Panc1 (cell line): ENCODE results near the gene PPP1R14C. TPM values are rescaled to one million over a fixed set of nuclear protein-coding genes. Genes with fewer than 3 reads are reported as not detected.

Source experiments
- ATAC-seq: fragments of 200-7000 bp; cut with Tn5 transposase; 2 replicates; pipeline ENCODE4 v1.9.1; 2020; ENCODE audit warnings: mild to moderate bottlenecking, moderate library complexity
- BruUV-seq: library from RNA; stranded (reverse); fragments of 400-500 nt; replicated peaks from 2 replicates; lab custom pipeline; 2021; lab: Mats Ljungman, UMichigan
- CTCF ChIA-PET: fragments of 300-600 bp; sonication (Branson Sonifier 250); formaldehyde crosslinking; loops from one replicate; lab custom pipeline; 2022; ENCODE audit warnings: antibody characterized with exemption; lab: Charles Lee
- POLR2A ChIA-PET: fragments of 300-600 bp; sonication (Branson Sonifier 250); formaldehyde crosslinking; loops from one replicate; lab custom pipeline; 2022; ENCODE audit warnings: antibody characterized with exemption; lab: Charles Lee
- DNase-seq: peaks from one replicate; pipeline ENCODE4 v3.0.0-alpha.2; 2010; ENCODE audit warnings: low read depth, low spot score
- H3K27ac ChIP-seq: 2 replicates; pipeline ENCODE4 v1.5.1; 2011; ENCODE audit warnings: mild to moderate bottlenecking, low read length, inconsistent platforms
- H3K27me3 ChIP-seq: fragments of 200-500 bp; sonication (Bioruptor generic); 2 replicates; pipeline ENCODE4 v1.6.0; 2014; ENCODE audit warnings: low read length, inconsistent platforms; ENCODE audit not compliant: control insufficient read depth, insufficient read depth
- H3K36me3 ChIP-seq: fragments of 200-500 bp; sonication (Bioruptor generic); 2 replicates; pipeline ENCODE4 v1.5.1; 2014; ENCODE audit warnings: inconsistent platforms, mild to moderate bottlenecking, low read length, moderate library complexity; ENCODE audit not compliant: control insufficient read depth, insufficient read depth
- H3K4me1 ChIP-seq: 2 replicates; pipeline ENCODE4 v1.5.1; 2011; ENCODE audit warnings: inconsistent platforms, mild to moderate bottlenecking, low read length, moderate library complexity; ENCODE audit not compliant: control insufficient read depth, insufficient read depth
- H3K4me3 ChIP-seq, 2 experiments: 2 replicates each; pipeline ENCODE4 v1.5.1; 2011 to 2012; ENCODE audit warnings: low read depth in 2 of 2, low read length in 2 of 2, mild to moderate bottlenecking in 2 of 2, inconsistent platforms in 1 of 2, moderate library complexity in 1 of 2
- H3K9me3 ChIP-seq: fragments of 200-500 bp; sonication (Bioruptor generic); 2 replicates; pipeline ENCODE4 v1.5.1; 2014; ENCODE audit warnings: low read depth, mild to moderate bottlenecking, inconsistent platforms, low read length, moderate library complexity; ENCODE audit not compliant: control insufficient read depth, insufficient read depth
- CTCF ChIP-seq: fragments of 450-650 bp; IDR thresholded peaks from 2 replicates; pipeline ENCODE4 v1.5.1; 2017; ENCODE audit warnings: mild to moderate bottlenecking
- POLR2AphosphoS5 ChIP-seq: IDR thresholded peaks from 2 replicates; pipeline ENCODE4 v1.6.1; 2012; ENCODE audit warnings: mild to moderate bottlenecking, low read depth, low read length, moderate library complexity
- REST ChIP-seq, 2 experiments: IDR thresholded peaks; 2 replicates each; pipeline ENCODE4 v1.6.1; 2011 to 2012; ENCODE audit warnings: low read depth in 2 of 2, control low read depth in 1 of 2, low read length in 1 of 2, mild to moderate bottlenecking in 1 of 2, moderate library complexity in 1 of 2; ENCODE audit not compliant: insufficient read depth in 1 of 2
- SIN3A ChIP-seq: IDR thresholded peaks from 2 replicates; pipeline ENCODE4 v1.6.1; 2012; ENCODE audit warnings: low read depth, mild to moderate bottlenecking, low read length, moderate library complexity, borderline replicate concordance; ENCODE audit not compliant: insufficient read depth
- TCF7L2 ChIP-seq: IDR thresholded peaks from 2 replicates; pipeline ENCODE4 v1.6.1; 2011; ENCODE audit warnings: mild to moderate bottlenecking, low read depth, low read length, inconsistent platforms
- in situ Hi-C: cut with HindIII; loops from 2 replicates; pipeline ENCODE4 v1.10.0; 2016; ENCODE audit warnings: low sequenced_read_pairs, low pct_unique_long_range_greater_than_20kb
- intact Hi-C: fragments of 100-400 bp; cut with micrococcal nuclease; formaldehyde crosslinking; loops from one replicate; pipeline ENCODE4 v1.10.0; 2022; ENCODE audit not compliant: unreplicated experiment
- total RNA-seq: library from RNA; stranded (reverse); gene quantifications from one replicate; pipeline ENCODE4 v1.2.1, GENCODE V29; 2021; ENCODE audit not compliant: unreplicated experiment

Gene PPP1R14C
- total RNA-seq, 1 experiment from 2014 or later: not detected

- TF ChIP-seq CTCF (no peak), POLR2AphosphoS5 (no peak)
- Histone ChIP-seq H3K36me3 (no peaks in the 10 kb centered on the region), H3K27ac (no peak overlapping the region), H3K27me3 (peaks cover 20% of the 10 kb centered on the region), H3K4me1 (no peaks in the 10 kb centered on the region), H3K4me3 (no peak overlapping the region), H3K9me3 (no peaks in the 10 kb centered on the region)
- intact Hi-C loops: no loop called here
- in situ Hi-C loops: no loop called here
- ATAC-seq (no peak), DNase-seq (no peak)
- no TSS peak for BruUV-seq
- CTCF ChIA-PET: no interaction called here
- POLR2A ChIA-PET: no interaction called here
Observed at GRCh38 chr6:150230164-150230561, 87.3 kb downstream of the PPP1R14C start.

- Histone ChIP-seq H3K4me3 (no peak overlapping the region), H3K36me3 (no peaks in the 10 kb centered on the region), H3K9me3 (no peaks in the 10 kb centered on the region), H3K27me3 (peaks cover 16% of the 10 kb centered on the region), H3K4me1 (no peaks in the 10 kb centered on the region), H3K27ac (no peak overlapping the region)
- intact Hi-C loops: no loop called here
- DNase-seq (no peak), ATAC-seq (no peak)
- ChIA-PET POLR2A (no interaction called here), CTCF (no interaction called here)
- in situ Hi-C loops: no loop called here
- no TSS peak for BruUV-seq
- no peak for TF ChIP-seq TCF7L2
- no peak for TF ChIP-seq SIN3A
- no peak for TF ChIP-seq CTCF
- no peak for TF ChIP-seq POLR2AphosphoS5
- TF ChIP-seq REST (IDR thresholded peaks at IDR 0.05; ENCODE audit: insufficient read depth in 1 of 2, low read depth in 2 of 2, low read length in 1 of 2): no peak
Observed at GRCh38 chr6:150230832-150231524, 88.1 kb downstream of the PPP1R14C start.
